HFFc6 (cell line): Measurements from ENCODE around the gene TEDC1. TPM values are rescaled to one million over a fixed set of nuclear protein-coding genes. Genes with fewer than 3 reads are reported as not detected.
A peak's percentile ranks its signal among the peaks of the same experiment; 100 is the strongest.

Source experiments
- DNase-seq: peaks from one replicate; pipeline ENCODE4 v3.0.0-alpha.2; 2018
- H3K27ac Mint-ChIP-seq: 2 replicates; pipeline ENCODE4 v1.8.0; 2020; ENCODE audit warnings: mild to moderate bottlenecking, mixed read lengths
- H3K27me3 Mint-ChIP-seq: 2 replicates; pipeline ENCODE4 v1.8.0; 2021; ENCODE audit warnings: mild to moderate bottlenecking, moderate library complexity, mixed read lengths; ENCODE audit not compliant: insufficient read depth
- H3K36me3 Mint-ChIP-seq: 2 replicates; pipeline ENCODE4 v1.8.0; 2021; ENCODE audit warnings: low read depth, mixed read lengths
- H3K4me1 Mint-ChIP-seq: 2 replicates; pipeline ENCODE4 v1.8.0; 2020; ENCODE audit warnings: low read depth, mixed read lengths
- H3K4me3 Mint-ChIP-seq: 2 replicates; pipeline ENCODE4 v1.8.0; 2020; ENCODE audit warnings: mild to moderate bottlenecking, moderate library complexity, mixed read lengths
- H3K9me3 Mint-ChIP-seq: 2 replicates; pipeline ENCODE4 v1.8.0; 2020; ENCODE audit warnings: mild to moderate bottlenecking, mixed read lengths
- CTCF ChIP-seq: fragments of 200-600 bp; sonication (generic); IDR thresholded peaks from 2 replicates; pipeline ENCODE4 v1.5.0; 2021; ENCODE audit warnings: antibody characterized with exemption, mild to moderate bottlenecking
- total RNA-seq, 6 experiments: library from RNA; stranded (reverse); fragmentation: NEBNext Ultra II Directional; extraction: Animal tissue kit (Norgen Biotek cat#: 25700); gene quantifications; 2 replicates in 1 of 6; 3 replicates in 5 of 6; pipeline ENCODE4 v1.2.3, GENCODE V29; 2021

The TEDC1 gene
- total RNA-seq, 6 experiments from 2014 or later, result 9.1 to 12.9 (median 12.7) TPM

GRCh38 chr14:105480199-105480746 is 10.8 kb upstream of the TEDC1 start:
- peak overlapping the region; percentile 87; the same call in 1 of the 2 replicates for H3K4me3 Mint-ChIP-seq
- H3K36me3 Mint-ChIP-seq, result no peaks in the 10 kb centered on the region
- TF ChIP-seq CTCF, result no peak
- peak overlapping the region; percentile 100 for H3K27ac Mint-ChIP-seq
- peaks cover 4% of the 10 kb centered on the region; the same call in 1 of the 2 replicates for H3K9me3 Mint-ChIP-seq
- H3K4me1 Mint-ChIP-seq, result peaks cover 24% of the 10 kb centered on the region
- DNase-seq, result no peak
- peaks cover 16% of the 10 kb centered on the region for H3K27me3 Mint-ChIP-seq

GRCh38 chr14:105480807-105481801 is 9.9 kb upstream of the TEDC1 start:
- H3K4me1 Mint-ChIP-seq, result peaks cover 24% of the 10 kb centered on the region
- H3K36me3 Mint-ChIP-seq, result no peaks in the 10 kb centered on the region
- peaks cover 16% of the 10 kb centered on the region for H3K27me3 Mint-ChIP-seq

GRCh38 chr14:105481886-105482457 is 9.1 kb upstream of the TEDC1 start:
- TF ChIP-seq CTCF, result peak; percentile 42
- H3K4me1 Mint-ChIP-seq, result peaks cover 24% of the 10 kb centered on the region
- peaks cover 16% of the 10 kb centered on the region for H3K27me3 Mint-ChIP-seq
- peak; percentile 99 for DNase-seq
- H3K27ac Mint-ChIP-seq, result peak overlapping the region; percentile 100
- no peaks in the 10 kb centered on the region for H3K36me3 Mint-ChIP-seq
- H3K4me3 Mint-ChIP-seq, result peak overlapping the region; percentile 87
- peaks cover 4% of the 10 kb centered on the region; the same call in 1 of the 2 replicates for H3K9me3 Mint-ChIP-seq

More at GRCh38 chr14:105480807-105481801, 9.9 kb upstream of the TEDC1 start:
- H3K27ac Mint-ChIP-seq, result peak overlapping the region; percentile 100
- peaks cover 4% of the 10 kb centered on the region; the same call in 1 of the 2 replicates for H3K9me3 Mint-ChIP-seq
- peak; percentile 100 for TF ChIP-seq CTCF
- DNase-seq, result peak; percentile 82
- peak overlapping the region; percentile 87 for H3K4me3 Mint-ChIP-seq

GRCh38 chr14:105482486-105483110 is 8.4 kb upstream of the TEDC1 start:
- peak overlapping the region; percentile 100 for H3K27ac Mint-ChIP-seq
- peaks cover 12% of the 10 kb centered on the region for H3K27me3 Mint-ChIP-seq
- H3K36me3 Mint-ChIP-seq, result no peaks in the 10 kb centered on the region
- no peak for DNase-seq
- no peak for TF ChIP-seq CTCF
- peak overlapping the region; percentile 87 for H3K4me3 Mint-ChIP-seq
- H3K4me1 Mint-ChIP-seq, result peaks cover 24% of the 10 kb centered on the region
- no peaks in the 10 kb centered on the region; the same call in 1 of the 2 replicates for H3K9me3 Mint-ChIP-seq
